SU-DHL-6 (cell line): Measurements from ENCODE around the gene ADAMTS15.

Source experiments
- CTCF ChIP-seq: fragments of 200-600 bp; sonication (generic); IDR thresholded peaks from one replicate; pipeline ENCODE4 v1.5.1; 2017; ENCODE audit warnings: antibody characterized with exemption, mild to moderate bottlenecking, low read length, moderate library complexity; ENCODE audit not compliant: insufficient read depth, poor library complexity, severe bottlenecking
- EZH2phosphoT487 ChIP-seq: fragments of 200-600 bp; sonication (generic), shearing (Covaris generic); conservative IDR thresholded peaks from 2 replicates; pipeline ENCODE4 v1.6.1; 2018; ENCODE audit warnings: mild to moderate bottlenecking, antibody characterized with exemption, low read length, moderate library complexity, mixed read lengths

- no peak for TF ChIP-seq CTCF
- no peak for TF ChIP-seq EZH2phosphoT487
Measured at GRCh38 chr11:130435671-130436070, 12.8 kb upstream of the ADAMTS15 start.
